IMR-90 (cell line): ENCODE measurements around the gene CACNA1I. TPM values are rescaled to one million over a fixed set of nuclear protein-coding genes. Genes with fewer than 3 reads are reported as not detected.

Experiments used
- ATAC-seq: fragments of 200-7000 bp; cut with Tn5 transposase; 2 replicates; pipeline ENCODE4 v1.9.1; 2020; ENCODE audit warnings: low read depth, mild to moderate bottlenecking, moderate library complexity
- BruUV-seq: library from RNA; stranded (reverse); fragments of 400-500 nt; replicated peaks from 2 replicates; lab custom pipeline; 2021; lab: Mats Ljungman, UMichigan
- CTCF ChIA-PET: fragments of 300-600 bp; formaldehyde crosslinking; extraction: SDS; loops from one replicate; lab custom pipeline; 2021; ENCODE audit warnings: antibody characterized with exemption; lab: Yijun Ruan, JAX
- POLR2A ChIA-PET: fragments of 300-600 bp; sonication (Branson Sonifier 250); formaldehyde crosslinking; loops from one replicate; lab custom pipeline; 2022; ENCODE audit warnings: antibody characterized with exemption; ENCODE audit not compliant: unreplicated experiment; lab: Charles Lee
- DNase-seq: peaks from one replicate; pipeline ENCODE4 v3.0.0; 2013
- H2AFZ ChIP-seq: replicated peaks from 2 replicates; pipeline ENCODE3; 2013; ENCODE audit warnings: low read length, mild to moderate bottlenecking; ENCODE audit not compliant: poor library complexity
- H2AK5ac ChIP-seq: 2 replicates; pipeline ENCODE4 v1.6.1; 2013; ENCODE audit warnings: low read depth, low read length, inconsistent platforms
- H2AK9ac ChIP-seq: replicated peaks from 2 replicates; pipeline ENCODE3; 2013; ENCODE audit warnings: mild to moderate bottlenecking, low read depth, low read length, moderate library complexity; ENCODE audit not compliant: poor library complexity
- H2BK120ac ChIP-seq: 2 replicates; pipeline ENCODE4 v1.6.1; 2013; ENCODE audit warnings: low read depth, low read length, inconsistent platforms
- H2BK15ac ChIP-seq: 3 replicates; pipeline ENCODE4 v1.6.1; 2013; ENCODE audit warnings: low read depth, low read length, inconsistent platforms
- H2BK20ac ChIP-seq: 2 replicates; pipeline ENCODE4 v1.6.1; 2013; ENCODE audit warnings: low read depth, mild to moderate bottlenecking, inconsistent platforms, low read length, moderate library complexity
- H2BK5ac ChIP-seq: 2 replicates; pipeline ENCODE4 v1.6.1; 2013; ENCODE audit warnings: mild to moderate bottlenecking, low read depth, low read length, inconsistent platforms; ENCODE audit not compliant: poor library complexity, severe bottlenecking
- H3K14ac ChIP-seq: replicated peaks from 2 replicates; pipeline ENCODE4 v1.6.1; 2013; ENCODE audit warnings: low read depth, low read length, inconsistent platforms
- H3K18ac ChIP-seq: 2 replicates; pipeline ENCODE4 v1.6.1; 2013; ENCODE audit warnings: low read depth, low read length, control low read depth
- H3K23ac ChIP-seq: 2 replicates; pipeline ENCODE4 v1.6.1; 2013; ENCODE audit warnings: low read depth, low read length, inconsistent platforms
- H3K27ac ChIP-seq: 2 replicates; pipeline ENCODE4 v1.5.1; 2013; ENCODE audit warnings: mild to moderate bottlenecking, control low read depth, low read length; ENCODE audit not compliant: insufficient read depth
- H3K27me3 ChIP-seq: 2 replicates; pipeline ENCODE4 v1.6.1; 2013; ENCODE audit warnings: low read length; ENCODE audit not compliant: control insufficient read depth, insufficient read depth
- H3K36me3 ChIP-seq: 2 replicates; pipeline ENCODE4 v1.6.1; 2013; ENCODE audit warnings: low read length, mixed read lengths; ENCODE audit not compliant: control insufficient read depth, insufficient read depth
- H3K4ac ChIP-seq: 2 replicates; pipeline ENCODE4 v1.6.1; 2013; ENCODE audit warnings: low read depth, low read length, inconsistent platforms
- H3K4me1 ChIP-seq: 2 replicates; pipeline ENCODE4 v1.6.1; 2013; ENCODE audit warnings: low read length, mixed read lengths; ENCODE audit not compliant: control insufficient read depth, insufficient read depth
- H3K4me2 ChIP-seq: 2 replicates; pipeline ENCODE4 v1.6.1; 2013; ENCODE audit warnings: low read depth, mild to moderate bottlenecking, control low read depth, low read length, moderate library complexity
- H3K4me3 ChIP-seq: 2 replicates; pipeline ENCODE4 v1.5.1; 2013; ENCODE audit warnings: low read depth, mild to moderate bottlenecking, control low read depth, low read length, moderate library complexity; ENCODE audit not compliant: insufficient read depth
- H3K56ac ChIP-seq: 2 replicates; pipeline ENCODE4 v1.6.1; 2013; ENCODE audit warnings: low read length, inconsistent platforms; ENCODE audit not compliant: insufficient read depth; ENCODE audit errors: extremely low read depth
- H3K79me1 ChIP-seq, 2 experiments: 2 replicates each; pipeline ENCODE4 v1.6.1; 2013; ENCODE audit warnings: low read length in 2 of 2, inconsistent platforms in 1 of 2, low read depth in 1 of 2
- H3K9ac ChIP-seq: 2 replicates; pipeline ENCODE4 v1.6.1; 2013; ENCODE audit warnings: low read depth, low read length, control low read depth
- H3K9me1 ChIP-seq: 2 replicates; pipeline ENCODE4 v1.6.1; 2013; ENCODE audit warnings: low read length, inconsistent platforms; ENCODE audit not compliant: insufficient read depth
- H3K9me3 ChIP-seq: 2 replicates; pipeline ENCODE4 v1.6.1; 2013; ENCODE audit warnings: low read length; ENCODE audit not compliant: control insufficient read depth, insufficient read depth
- H4K20me1 ChIP-seq: 2 replicates; pipeline ENCODE4 v1.6.1; 2013; ENCODE audit warnings: low read length, inconsistent platforms; ENCODE audit not compliant: insufficient read depth
- H4K5ac ChIP-seq: 2 replicates; pipeline ENCODE4 v1.6.1; 2013; ENCODE audit warnings: mild to moderate bottlenecking, low read depth, low read length, control low read depth
- H4K8ac ChIP-seq, 2 experiments: 2 replicates each; pipeline ENCODE4 v1.6.1; 2013; ENCODE audit warnings: low read depth in 2 of 2, low read length in 2 of 2, control low read depth in 1 of 2, inconsistent platforms in 1 of 2
- H4K91ac ChIP-seq: 2 replicates; pipeline ENCODE4 v1.6.1; 2013; ENCODE audit warnings: low read depth, low read length, inconsistent platforms; ENCODE audit not compliant: insufficient read depth
- CEBPB ChIP-seq: IDR thresholded peaks from 2 replicates; pipeline ENCODE4 v1.6.1; 2012; ENCODE audit warnings: low read depth, low read length, improper control_type of control experiment
- MXI1 ChIP-seq: IDR thresholded peaks from 2 replicates; pipeline ENCODE4 v1.6.1; 2012; ENCODE audit warnings: low read depth, mild to moderate bottlenecking, low read length, moderate library complexity, borderline replicate concordance
- POLR2A ChIP-seq: IDR thresholded peaks from 2 replicates; pipeline ENCODE4 v1.6.1; 2012; ENCODE audit warnings: mild to moderate bottlenecking, low read depth, low read length
- RCOR1 ChIP-seq: IDR thresholded peaks from 2 replicates; pipeline ENCODE4 v1.6.1; 2012; ENCODE audit warnings: mild to moderate bottlenecking, low read length, improper control_type of control experiment; ENCODE audit not compliant: insufficient replicate concordance
- SMC3 ChIP-seq: fragments of 150-350 bp; IDR thresholded peaks from 2 replicates; pipeline ENCODE4 v1.6.1; 2016; ENCODE audit warnings: low read depth, mild to moderate bottlenecking, antibody characterized with exemption, low read length, moderate library complexity
- USF2 ChIP-seq: fragments of 150-350 bp; IDR thresholded peaks from 2 replicates; pipeline ENCODE4 v1.6.1; 2017; ENCODE audit warnings: mild to moderate bottlenecking, antibody characterized with exemption, low read length, low read depth
- WGBS, 2 experiments: methylation state at CpG; one replicate each; pipeline versions ENCODE4 v1.1.5 to v1.1.7; 2013; ENCODE audit warnings: missing lambda C conversion rate in 2 of 2; ENCODE audit not compliant: insufficient read length in 1 of 2; ENCODE audit errors: extremely low coverage in 2 of 2; 5-methylcytosine and 5-hydroxymethylcytosine counted together
- dilution Hi-C: fragments of 300-500 bp; cut with HindIII; formaldehyde crosslinking; loops from one replicate; pipeline ENCODE4 v1.14.3; 2018; ENCODE audit warnings: low sequenced_read_pairs; ENCODE audit not compliant: unreplicated experiment
- in situ Hi-C: fragments of 300-500 bp; cut with MboI; formaldehyde crosslinking; loops from 3 replicates; pipeline ENCODE4 v1.14.3; 2019; ENCODE audit warnings: low sequenced_read_pairs, inconsistent platforms, mixed read lengths
- intact Hi-C: fragments of 100-400 bp; cut with micrococcal nuclease; formaldehyde crosslinking; loops from 2 replicates; pipeline ENCODE4 v1.10.0; 2022
- polyA plus RNA-seq, 3 experiments: library from polyadenylated mRNA; depleted of rRNA; stranded (reverse); fragments of >200 nt; gene quantifications; 2 replicates each; pipeline ENCODE4 v1.2.3, GENCODE V29; 2012; ENCODE audit warnings: low replicate concordance in 1 of 3
- total RNA-seq: library from RNA; depleted of rRNA; stranded (reverse); fragments of >200 nt; gene quantifications from 2 replicates; pipeline ENCODE4 v1.2.3, GENCODE V29; 2012
- TF ChIP-seq, protein P1 (sequence below): conservative IDR thresholded peaks from 2 replicates; pipeline ENCODE4 v1.5.1; 2012; ENCODE audit warnings: mild to moderate bottlenecking, low read depth, low read length, improper control_type of control experiment

CACNA1I gene
- total and polyA plus RNA-seq, 2 of the 4 experiments (the other 2 are of a cell fraction): under 0.01 to 0.02 TPM

GRCh38 chr22:39661842-39662685 is 91.5 kb downstream of the CACNA1I start:
- Histone ChIP-seq H2AK5ac (no peak overlapping the region), H2BK5ac (no peak overlapping the region), H2BK15ac (no peak overlapping the region), H3K14ac (no peak overlapping the region), H3K9me3 (no peaks in the 10 kb centered on the region; the same call in 1 of the 2 replicates), H3K4ac (no peak overlapping the region), H3K23ac (no peak overlapping the region), H4K91ac (no peak overlapping the region), H3K27ac (no peak overlapping the region), H3K4me1 (no peaks in the 10 kb centered on the region), H3K4me2 (no peak overlapping the region), H2AFZ (no peak overlapping the region), H3K56ac (no peak overlapping the region), H3K27me3 (peaks cover 95% of the 10 kb centered on the region), H3K36me3 (no peaks in the 10 kb centered on the region), H4K5ac (no peak overlapping the region), H2BK120ac (no peak overlapping the region), H2AK9ac (no peak overlapping the region), H3K9ac (no peak overlapping the region), H4K20me1 (no peaks in the 10 kb centered on the region), H3K18ac (no peak overlapping the region), H3K9me1 (no peaks in the 10 kb centered on the region), H3K4me3 (no peak overlapping the region), H4K8ac (no peak overlapping the region), H3K79me1 (no peaks in the 10 kb centered on the region), H2BK20ac (no peak overlapping the region)
- CTCF ChIA-PET: no interaction called here
- in situ Hi-C loops (no loop called here), dilution Hi-C loops (no loop called here), intact Hi-C loops (no loop called here)
- BruUV-seq: no TSS peak
- ATAC-seq: no peak
- POLR2A ChIA-PET: no interaction called here
- no peak for TF ChIP-seq USF2
- no peak for TF ChIP-seq POLR2A
- no peak for TF ChIP-seq CEBPB
- no peak for TF ChIP-seq RCOR1
- TF ChIP-seq, protein P1, sequence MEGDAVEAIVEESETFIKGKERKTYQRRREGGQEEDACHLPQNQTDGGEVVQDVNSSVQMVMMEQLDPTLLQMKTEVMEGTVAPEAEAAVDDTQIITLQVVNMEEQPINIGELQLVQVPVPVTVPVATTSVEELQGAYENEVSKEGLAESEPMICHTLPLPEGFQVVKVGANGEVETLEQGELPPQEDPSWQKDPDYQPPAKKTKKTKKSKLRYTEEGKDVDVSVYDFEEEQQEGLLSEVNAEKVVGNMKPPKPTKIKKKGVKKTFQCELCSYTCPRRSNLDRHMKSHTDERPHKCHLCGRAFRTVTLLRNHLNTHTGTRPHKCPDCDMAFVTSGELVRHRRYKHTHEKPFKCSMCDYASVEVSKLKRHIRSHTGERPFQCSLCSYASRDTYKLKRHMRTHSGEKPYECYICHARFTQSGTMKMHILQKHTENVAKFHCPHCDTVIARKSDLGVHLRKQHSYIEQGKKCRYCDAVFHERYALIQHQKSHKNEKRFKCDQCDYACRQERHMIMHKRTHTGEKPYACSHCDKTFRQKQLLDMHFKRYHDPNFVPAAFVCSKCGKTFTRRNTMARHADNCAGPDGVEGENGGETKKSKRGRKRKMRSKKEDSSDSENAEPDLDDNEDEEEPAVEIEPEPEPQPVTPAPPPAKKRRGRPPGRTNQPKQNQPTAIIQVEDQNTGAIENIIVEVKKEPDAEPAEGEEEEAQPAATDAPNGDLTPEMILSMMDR: no peak
- TF ChIP-seq SMC3: no peak
- TF ChIP-seq MXI1: no peak
- DNase-seq: no peak
- 9% methylated on average over 22 of the region's 77 CpGs; no CpG with 5 or more reads in 1 of the 2 experiments for WGBS, 2 experiments
